NOMO-1 (cell line): ENCODE data around the gene DPEP2.
"Not testable (repeated sequence)": the region's sequence is repeated elsewhere in the genome, so short reads cannot be mapped to it uniquely, and the experiment has no call there.

Experiments used
- DNase-seq, 2 experiments: peaks; one replicate each; lab custom pipeline; 2025; ENCODE audit not compliant: unreplicated experiment in 2 of 2; lab: John Stamatoyannopoulos, UW

DPEP2 gene

DNA sequence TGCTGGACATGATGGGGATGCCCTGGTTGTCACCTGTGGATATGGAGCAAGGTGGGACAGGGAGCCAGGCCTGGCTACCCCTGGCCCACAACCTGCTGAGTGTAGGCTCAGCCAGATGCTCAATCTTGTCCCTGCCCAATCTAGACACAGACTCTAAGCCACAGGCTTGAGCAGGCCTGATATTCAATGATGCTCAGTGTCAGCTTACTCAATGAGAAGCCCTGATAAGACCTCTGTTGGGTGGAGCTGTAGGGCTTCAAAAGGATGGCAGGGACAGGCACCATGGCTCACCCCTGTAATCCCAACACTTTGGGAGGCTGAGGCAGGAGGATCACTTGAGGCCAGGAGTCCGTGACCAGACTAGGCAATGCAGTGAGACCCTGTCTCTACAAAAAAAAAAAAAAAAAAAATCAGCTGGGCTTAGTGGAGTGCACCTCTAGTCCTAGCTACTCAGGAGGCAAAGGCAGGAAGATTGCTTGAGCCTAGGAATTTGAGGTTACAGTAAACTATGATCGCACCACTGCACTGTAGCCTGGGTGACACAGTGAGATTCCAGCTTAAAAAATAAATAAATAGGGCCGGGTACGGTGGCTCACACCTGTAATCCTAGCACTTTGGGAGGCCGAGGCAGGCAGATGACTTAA is 58.7 kb downstream of the DPEP2 start:
- DNase-seq: no peak

DNA sequence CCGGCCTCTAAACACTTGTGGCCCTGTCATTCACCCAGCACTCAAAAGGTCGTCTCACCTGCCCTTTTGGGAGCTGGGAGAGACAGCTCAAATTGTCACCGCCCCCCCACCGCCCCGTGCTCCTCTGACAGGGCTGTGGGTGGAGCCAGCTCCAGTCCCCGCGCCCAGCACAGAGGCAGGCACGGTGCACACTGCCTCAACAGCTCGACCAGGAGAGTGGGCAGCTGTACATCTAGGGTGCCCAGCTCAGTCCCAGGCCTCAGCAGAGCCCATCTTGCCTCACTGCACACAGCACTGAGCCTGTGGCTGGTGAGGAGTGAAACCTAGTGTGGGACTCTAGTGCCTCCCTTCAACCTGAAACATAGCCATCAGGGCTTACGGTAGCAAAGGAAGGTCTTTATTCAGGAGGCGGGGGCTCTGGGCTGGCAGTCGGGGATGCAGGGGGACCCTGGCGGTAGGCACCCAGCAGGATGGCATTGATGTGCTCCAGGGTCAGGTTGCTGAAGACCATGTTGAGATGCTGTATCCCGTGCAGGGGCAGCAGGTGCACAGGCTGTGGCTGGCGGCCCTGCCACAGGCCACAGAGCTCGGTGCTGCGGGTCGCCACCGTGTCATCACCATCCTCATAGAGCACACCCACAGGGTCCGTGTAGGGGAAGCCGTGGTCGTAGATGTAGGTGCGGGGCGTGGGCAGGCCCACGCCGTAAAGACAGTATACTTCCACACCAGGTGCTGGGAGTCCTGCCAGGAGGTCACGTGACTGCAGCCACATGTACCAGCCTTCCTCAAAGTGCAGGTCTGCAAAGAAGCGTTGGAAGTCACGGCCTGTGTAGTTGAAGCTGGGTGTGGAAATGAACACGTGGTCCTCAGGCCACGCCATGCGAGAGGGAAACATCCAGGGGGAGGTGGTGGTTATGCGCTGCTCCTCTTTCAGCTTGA is 59.5 kb downstream of the DPEP2 start:
- no peak for DNase-seq

GRCh38 chr16:67937713-67938112 is 61.6 kb downstream of the DPEP2 start:
- not testable (repeated sequence) for DNase-seq
